ENCODE results near the gene UFC1.

UFC1 gene

GRCh38 chr1:161172349-161172748, 18.6 kb downstream of the UFC1 start:
- FAIRE-seq = no peak

GRCh38 chr1:161172776-161173376, 19.1 kb downstream of the UFC1 start:
- no peak for FAIRE-seq

- FAIRE-seq = no peak
These were observed 19.9 kb downstream of the UFC1 start for GRCh38 chr1:161173711-161174110.

GRCh38 chr1:161174911-161175310, 21.1 kb downstream of the UFC1 start:
- no peak for FAIRE-seq

- FAIRE-seq = no peak
These were observed 22.1 kb downstream of the UFC1 start for GRCh38 chr1:161175771-161176453.

GRCh38 chr1:161176468-161177111, 22.8 kb downstream of the UFC1 start:
- FAIRE-seq = no peak

GRCh38 chr1:161177112-161177935, 23.5 kb downstream of the UFC1 start, which contains the start of gene B4GALT3:
B4GALT3 (minus strand) TSS chr1:161177507; CDS start chr1:161176060, 1,447 bp downstream.
- FAIRE-seq = no peak

GRCh38 chr1:161177936-161178244, 24.1 kb downstream of the UFC1 start:
- no peak for FAIRE-seq

GRCh38 chr1:161179698-161180097, 25.9 kb downstream of the UFC1 start:
- no peak for FAIRE-seq

- FAIRE-seq = no peak
These were observed 26.9 kb downstream of the UFC1 start for GRCh38 chr1:161180639-161181038.

GRCh38 chr1:161182214-161182613, 28.4 kb downstream of the UFC1 start:
- FAIRE-seq = no peak

- FAIRE-seq = no peak
These were observed 31.5 kb downstream of the UFC1 start for GRCh38 chr1:161185282-161185682.

- no peak for FAIRE-seq
These were observed 32.0 kb downstream of the UFC1 start for GRCh38 chr1:161185732-161186311.

- FAIRE-seq = no peak
These were observed 33.5 kb downstream of the UFC1 start for GRCh38 chr1:161187311-161187710.

- FAIRE-seq = no peak
These were observed 34.6 kb downstream of the UFC1 start for GRCh38 chr1:161188381-161188780.

- FAIRE-seq = no peak
These were observed 35.3 kb downstream of the UFC1 start for GRCh38 chr1:161189036-161189435.

- FAIRE-seq = no peak
These were observed 37.3 kb downstream of the UFC1 start for GRCh38 chr1:161190962-161191521.

GRCh38 chr1:161191971-161192370, 38.2 kb downstream of the UFC1 start:
- FAIRE-seq = no peak

GRCh38 chr1:161192476-161193465, 39.0 kb downstream of the UFC1 start:
- FAIRE-seq = peak; percentile 93

GRCh38 chr1:161193561-161194235, 39.9 kb downstream of the UFC1 start:
- no peak for FAIRE-seq

GRCh38 chr1:161195171-161195570, 41.4 kb downstream of the UFC1 start:
- no peak for FAIRE-seq

Data from G401.6 (cell line).